HG03039 (cell line): ENCODE data around the gene TMEM179B.

Source experiments
- ATAC-seq: cut with Tn5 transposase; IDR thresholded peaks from one replicate; pipeline ENCODE4 v1.9.1; 2021; ENCODE audit warnings: mild to moderate bottlenecking, moderate library complexity; ENCODE audit not compliant: unreplicated experiment

The TMEM179B gene

GRCh38 chr11:62831520-62832335 lies 44.5 kb downstream of the TMEM179B start, which contains the start of gene STX5:
Gene STX5, minus strand, starts transcription at chr11:62832051. Its CDS starts 808 bp downstream, at chr11:62831243.
- peak; percentile 78 for ATAC-seq

DNA sequence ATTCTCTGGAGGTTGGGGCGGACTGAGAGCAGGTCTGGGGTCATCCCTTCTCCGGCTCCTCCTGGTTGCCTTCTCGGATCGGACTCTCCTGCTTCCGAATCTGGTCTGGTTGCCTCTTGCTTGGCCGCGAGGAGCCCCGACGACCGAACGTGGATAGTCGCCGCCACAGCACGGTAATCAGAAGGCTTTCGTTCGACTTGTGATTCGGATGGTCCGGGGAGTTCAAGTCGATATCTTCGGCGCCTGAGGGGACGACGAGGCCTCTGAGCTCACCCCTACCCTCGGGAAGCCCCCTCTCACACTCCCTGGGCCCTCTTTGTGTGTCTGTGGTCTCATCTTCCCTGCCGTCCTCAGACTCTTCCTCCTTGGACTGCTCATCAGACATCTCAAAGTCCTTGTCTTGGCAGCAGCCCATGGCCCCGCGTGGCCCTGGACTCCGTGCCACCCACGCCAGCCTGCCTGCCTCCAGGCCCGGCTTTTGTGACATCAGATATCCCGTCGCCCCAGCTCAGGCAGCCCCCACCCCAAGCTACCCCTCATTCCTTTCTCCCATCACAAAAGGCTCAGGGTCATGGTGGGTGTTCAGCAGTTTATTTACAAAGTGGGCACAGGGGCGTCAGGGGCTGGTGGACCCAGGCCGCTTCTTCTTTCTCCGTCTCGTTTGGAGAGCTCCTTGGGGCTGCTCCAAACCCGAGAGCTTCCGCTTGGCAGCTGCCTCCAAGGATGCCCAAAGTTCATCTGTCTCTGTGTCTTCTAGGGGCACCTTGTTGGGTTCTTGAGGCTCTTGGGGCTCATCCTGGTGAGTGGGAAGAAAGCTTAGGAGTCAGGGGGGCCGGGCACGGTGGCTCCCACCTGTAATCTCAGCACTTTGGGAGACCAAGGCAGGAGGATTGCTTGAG lies 45.4 kb downstream of the TMEM179B start, which contains the start of gene TEX54:
Gene TEX54 (minus strand): TSS at position 506 of the 899 bp plus-strand sequence.
- no peak for ATAC-seq

GRCh38 chr11:62835336-62835735 lies 48.1 kb downstream of the TMEM179B start:
- ATAC-seq = no peak

DNA sequence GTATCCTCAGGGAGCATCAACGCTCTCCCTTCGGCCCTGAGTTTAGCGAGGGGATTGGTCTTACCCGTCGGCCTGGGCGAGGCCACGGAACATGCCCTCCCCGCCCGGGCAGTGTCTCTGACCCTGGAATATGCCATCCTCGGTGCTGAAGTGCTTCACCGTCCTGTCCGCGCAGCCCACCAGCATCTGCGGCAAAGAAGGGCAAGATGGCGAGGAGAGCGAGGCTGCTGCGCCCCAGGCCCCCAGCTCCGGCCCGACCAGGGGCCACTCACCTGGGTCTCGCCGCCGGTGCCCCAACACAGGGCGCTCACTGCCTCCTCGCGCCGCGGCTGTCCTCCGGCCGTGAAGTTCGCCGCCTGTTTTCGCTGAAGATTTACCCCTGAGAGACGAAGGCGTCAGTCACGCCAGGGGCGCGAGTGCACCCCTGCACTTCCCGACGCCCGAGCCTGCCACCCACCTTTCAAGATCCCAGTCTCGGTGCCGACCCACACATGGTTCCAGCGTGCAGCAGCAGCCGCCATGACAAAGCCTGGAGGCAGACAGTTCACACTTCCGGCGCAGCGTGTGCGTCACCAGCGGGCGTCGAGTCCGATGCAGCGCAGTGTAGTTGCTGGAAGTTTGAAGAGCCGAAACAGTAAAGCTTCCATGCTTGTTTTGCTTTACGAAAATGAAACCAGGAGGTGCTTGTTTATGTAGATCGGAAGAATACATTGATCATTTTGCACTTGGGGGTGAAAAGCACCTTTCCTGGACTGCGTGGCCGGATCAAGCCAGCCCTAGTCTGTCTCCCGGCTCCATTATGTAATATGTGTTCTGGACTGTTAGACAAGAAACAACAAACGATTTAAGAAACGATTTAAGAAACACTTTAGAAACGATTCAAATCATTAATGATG lies 52.1 kb downstream of the TMEM179B start, which contains the start of gene WDR74:
Gene WDR74 (minus strand): TSS at position 541 of the 896 bp plus-strand sequence. CDS start 20 bp downstream, at position 521.
- ATAC-seq = peak; percentile 40
